ENCODE results near the gene GLIS2.

Gene GLIS2

DNA sequence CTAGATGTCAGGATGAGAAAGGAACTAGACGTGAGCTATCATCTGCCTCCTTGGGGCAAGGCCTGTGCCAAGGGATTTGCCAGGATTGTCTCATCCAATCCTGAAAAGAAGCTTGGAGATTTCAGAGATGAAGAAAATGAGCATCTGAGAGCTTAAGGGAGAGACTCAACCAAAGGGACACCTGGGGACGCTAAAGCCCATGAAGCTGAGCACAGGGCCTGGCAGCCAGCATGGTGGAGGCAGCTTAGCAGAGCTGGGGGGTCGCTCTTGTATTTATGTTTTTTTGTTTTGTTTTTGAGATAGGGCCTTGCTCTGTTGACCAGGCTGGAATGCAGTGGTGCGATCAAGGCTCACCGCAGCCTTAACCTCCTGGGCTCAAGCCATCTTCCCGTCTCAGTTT lies 18.4 kb upstream of the GLIS2 start:
- DNase-seq (ENCODE audit: low read depth) = no peak

DNA sequence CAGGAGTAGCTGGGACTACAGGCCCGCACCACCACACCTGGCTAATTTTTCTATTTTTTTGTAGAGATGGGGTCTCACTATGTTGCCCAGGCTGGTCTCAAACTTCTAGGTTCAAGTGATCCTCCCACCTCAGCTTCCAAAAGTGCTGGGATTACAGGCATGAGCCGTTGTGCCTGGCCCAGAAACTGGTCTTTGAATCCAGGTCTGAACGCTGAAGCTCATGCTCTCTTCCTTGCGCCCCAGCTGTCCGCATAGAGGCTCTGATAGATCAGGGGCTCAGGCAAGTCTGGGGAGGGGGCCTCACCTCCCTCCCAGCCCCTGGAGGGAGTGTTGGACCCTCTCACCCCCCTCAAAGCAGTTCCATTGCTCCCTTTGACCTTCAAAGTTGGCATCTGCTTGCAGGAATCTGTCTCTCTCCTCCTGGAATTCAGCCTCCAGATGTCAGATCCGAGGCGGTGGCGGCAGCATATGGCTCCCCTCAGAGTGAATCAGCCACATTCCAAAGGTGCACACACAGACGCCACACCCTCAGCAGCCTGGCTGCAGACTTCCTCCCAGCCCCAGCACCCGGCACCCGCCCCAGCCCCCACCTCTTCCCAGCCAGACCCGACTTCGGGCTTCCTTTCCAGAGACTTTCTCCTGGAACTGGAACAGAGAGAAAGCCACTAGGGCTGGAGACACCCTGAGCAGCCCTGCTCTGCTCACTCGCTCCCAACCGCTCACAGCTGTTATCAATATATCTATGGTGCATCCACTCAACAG lies 16.9 kb upstream of the GLIS2 start:
- no peak for DNase-seq (ENCODE audit: low read depth)

DNA sequence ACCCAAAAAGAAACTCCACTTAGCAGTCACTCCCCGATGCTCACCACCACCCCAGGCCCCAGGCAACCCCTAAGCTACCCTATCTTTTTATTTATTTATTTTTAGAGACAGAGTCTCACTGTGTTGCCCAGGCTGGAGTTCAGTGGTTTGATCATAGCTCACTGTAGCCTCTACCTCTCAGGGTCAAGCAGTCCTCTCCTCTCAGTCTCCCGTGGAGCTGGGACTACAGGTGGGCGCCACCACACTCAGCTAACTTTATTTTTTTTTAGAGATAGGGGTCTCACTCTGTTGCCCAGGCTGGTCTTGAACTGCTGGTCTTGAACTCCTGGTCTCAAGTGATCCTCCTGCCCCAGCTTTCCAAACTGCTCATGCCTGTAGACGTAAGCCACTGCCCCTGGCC lies 14.7 kb upstream of the GLIS2 start:
- no peak for DNase-seq (ENCODE audit: low read depth)

DNA sequence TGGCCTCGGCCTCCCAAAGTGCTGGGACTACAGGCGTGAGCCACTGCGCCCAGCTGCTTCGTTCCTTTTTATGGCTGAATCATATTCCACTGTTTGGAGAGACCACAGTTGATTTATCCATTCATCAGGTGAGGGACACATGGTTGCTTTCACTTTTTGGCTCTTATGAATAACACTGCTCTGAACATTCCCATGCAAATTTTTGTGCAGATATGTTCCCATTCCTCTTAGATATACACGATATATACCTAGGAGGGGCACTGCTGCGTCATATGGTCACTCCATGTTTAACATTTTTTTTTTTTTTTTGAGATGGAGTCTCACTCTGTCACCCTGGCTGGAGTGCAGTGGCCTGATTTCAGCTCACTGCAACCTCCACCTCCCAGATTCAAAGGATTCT lies 13.9 kb upstream of the GLIS2 start:
- DNase-seq (ENCODE audit: low read depth) = no peak

DNA sequence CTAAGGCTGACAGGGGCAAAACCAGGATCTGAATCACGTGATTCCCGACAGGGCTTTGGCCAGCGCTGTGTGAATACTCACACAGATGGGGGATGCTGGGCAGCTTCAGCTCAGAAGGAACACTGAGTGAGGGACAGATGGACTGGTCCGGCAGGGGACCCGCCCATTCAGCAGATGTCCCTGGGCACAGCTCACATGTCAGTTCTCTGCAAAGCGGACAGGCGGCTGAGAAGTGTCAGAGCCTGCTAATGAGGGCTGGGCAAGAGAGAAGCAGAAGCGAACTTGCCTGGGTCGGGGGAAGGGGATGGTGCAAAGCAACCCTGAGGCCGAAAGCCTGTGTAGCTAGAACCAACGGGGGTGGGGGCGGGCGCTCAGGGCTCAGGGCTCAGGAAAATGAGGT lies 11.9 kb upstream of the GLIS2 start:
- DNase-seq (ENCODE audit: low read depth) = no peak

DNA sequence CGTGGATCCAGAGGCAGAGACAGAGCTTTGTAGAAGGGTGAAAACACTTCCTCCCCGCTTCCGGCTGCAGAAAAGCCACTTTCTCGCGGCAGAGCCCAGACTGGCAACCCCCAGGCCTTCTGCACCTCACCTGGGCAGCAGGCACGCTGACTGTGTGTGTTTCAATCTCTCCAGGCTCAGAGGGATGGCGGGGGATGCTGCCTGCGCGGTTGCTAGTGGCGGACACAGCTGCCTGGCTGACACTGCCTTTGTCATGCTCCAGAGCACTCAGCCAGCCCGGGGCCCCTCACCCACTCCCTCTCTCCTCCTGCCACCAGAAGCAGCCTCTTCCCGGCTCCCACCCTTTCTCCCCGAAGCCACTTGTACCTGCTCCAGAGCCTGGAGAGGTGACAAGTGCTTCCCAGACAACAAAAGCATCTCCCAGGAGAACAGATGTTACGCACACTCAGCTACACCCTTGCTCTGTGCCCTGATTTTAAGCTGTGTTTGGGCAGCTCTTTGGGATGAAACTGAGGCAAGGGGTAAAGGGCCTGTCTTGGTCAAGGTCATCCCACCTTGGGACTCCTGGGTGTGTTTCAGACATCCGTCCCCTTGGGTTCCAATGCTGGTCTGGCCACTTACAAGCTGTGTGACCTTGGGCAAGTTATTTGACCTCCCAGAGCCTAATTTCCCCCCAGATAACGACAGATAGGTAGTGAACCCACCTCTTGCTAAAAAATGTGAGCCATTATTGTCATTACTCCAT lies 9.2 kb upstream of the GLIS2 start:
- DNase-seq (ENCODE audit: low read depth) = peak; percentile 22

DNA sequence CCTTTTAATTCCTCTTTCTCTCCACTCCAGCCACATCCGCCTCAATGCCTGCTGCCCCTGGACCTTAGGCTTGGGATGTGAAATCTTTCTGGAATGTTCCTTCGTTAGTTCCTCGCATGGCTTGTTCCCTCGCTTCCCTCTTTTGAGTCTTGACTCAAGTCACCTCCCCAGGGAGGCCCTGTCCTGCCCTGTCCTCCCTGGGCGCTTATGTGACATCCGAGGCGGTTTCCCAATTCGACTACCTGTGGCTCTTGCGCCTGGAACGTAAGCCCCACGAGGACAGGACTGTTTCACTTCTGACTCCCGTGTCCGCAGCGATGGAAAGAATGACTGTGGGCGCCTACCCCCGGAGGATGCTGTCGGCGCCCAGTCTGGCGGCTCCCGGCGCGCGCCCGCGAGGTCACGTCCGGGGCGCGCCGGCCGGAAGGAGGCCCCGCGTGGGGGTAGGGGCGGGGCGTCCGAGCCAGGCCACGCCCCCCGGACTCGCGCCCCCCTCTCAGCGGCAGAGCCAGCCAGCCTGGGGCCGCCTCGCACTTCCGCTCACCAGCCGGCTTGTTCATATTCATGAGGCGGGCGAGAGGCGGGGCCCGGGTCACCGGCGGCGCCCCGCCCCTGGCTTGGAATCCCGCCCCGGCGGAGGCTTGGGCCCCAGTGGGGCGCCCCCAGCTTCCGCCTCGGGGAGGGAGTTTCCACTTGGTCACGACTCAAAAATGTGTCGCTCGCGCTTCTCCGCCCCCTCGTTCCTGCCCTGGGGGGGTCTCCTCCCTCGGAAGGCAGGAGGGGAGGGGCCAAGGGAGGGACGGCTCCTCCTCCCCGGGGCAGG lies 8.4 kb upstream of the GLIS2 start:
- peak; percentile 95 for DNase-seq (ENCODE audit: low read depth)

DNA sequence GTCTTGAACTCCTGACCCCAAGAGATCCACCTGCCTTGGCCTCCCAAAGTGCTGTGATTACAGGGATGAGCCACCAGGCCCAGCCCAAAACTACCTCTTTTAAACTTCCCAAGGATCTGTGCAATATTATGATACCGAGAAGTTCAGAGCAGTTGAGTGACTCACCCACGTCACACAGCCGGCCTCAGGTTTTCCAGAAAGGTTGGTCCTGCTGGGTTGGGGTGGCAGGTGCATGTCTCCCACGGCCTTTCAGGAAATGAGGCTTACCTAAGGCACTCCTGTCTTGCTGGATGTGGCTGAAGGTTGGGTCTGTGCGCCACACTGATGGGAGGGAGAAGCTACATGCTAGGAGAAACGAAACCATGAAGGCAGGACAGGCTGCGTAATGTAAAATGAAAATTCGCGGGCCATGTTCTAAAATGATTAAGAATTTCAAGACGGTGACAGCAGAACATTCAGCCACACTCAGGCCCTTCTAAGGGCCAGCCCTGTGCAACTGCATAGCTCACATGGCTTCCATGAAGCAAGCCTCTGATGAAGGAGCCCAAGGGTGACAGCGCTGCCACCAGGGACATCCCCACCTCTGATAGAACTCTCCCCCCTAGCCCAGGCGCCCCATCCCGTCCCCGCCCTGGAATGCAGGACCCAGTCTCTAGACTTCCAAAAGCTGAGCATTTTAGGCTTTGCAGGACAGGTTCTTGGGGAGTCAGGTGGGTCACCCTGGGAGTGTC lies 6.6 kb upstream of the GLIS2 start:
- no peak for DNase-seq (ENCODE audit: low read depth)

DNA sequence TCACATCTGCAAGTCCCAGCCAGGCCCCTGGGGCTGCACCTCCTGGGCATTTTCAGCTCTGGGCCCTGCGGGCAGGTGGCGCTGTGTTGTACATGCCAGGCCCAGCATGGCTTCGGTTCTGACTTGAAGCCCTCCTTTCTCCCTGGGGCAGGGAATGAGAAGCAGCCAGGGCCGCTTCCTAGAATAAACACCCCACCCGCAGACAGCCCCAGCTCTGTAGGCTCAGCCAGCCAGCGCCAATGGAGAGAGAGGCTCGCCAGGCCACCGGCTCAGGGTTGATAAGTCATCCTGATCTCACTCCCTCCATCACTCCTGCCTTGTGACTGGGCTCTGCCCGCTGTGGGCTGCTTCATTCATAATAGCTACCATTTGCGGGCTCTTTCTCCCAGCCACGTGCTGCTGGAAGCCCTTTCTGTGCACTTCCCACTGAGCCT lies 6.0 kb upstream of the GLIS2 start:
- peak; percentile 35 for DNase-seq (ENCODE audit: low read depth)

DNA sequence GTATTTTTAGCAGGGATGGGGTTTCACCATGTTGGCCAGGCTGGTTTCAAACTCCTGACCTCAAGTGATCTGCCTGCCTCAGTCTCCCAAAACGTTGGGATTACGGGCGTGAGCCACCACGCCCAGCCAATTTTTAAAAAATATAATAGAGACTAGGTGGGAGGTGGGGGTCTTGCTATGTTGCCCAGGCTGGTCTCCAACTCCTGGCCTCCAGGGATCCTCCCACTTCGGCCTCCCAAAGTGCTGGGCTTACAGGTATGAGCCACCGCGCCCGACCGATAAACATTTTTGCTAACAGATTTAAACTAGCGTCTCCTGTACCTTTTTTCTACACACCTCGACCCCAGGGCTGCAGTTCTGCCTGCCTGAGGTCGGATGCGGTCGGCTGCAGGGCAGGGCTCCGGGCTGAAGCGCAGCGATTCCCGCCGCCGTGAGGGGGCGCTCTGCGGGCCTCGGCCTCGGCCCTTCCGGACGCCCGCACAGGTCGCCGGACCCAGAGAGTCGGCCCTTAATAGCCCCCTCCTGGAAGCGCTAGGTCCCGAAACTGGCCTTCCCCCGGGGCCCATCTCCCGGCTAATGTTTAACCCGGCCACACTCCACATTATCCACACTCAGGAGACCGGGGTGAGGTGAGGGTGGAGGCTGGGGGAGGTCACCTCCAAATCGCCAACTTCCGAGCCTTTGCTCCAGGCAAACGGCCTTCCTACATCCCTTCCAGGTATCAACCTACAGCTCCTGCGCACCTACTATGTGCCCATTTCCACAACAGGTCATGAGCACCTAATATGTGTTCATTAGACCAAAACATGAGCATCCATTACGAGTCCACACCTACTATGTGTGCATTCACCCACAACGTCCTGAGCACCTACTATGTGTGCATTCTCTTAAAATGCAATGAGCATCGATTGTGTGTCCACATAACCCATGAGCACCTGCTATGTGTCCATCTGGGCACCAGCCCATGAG lies 2.0 kb upstream of the GLIS2 start:
- DNase-seq (ENCODE audit: low read depth) = no peak

DNA sequence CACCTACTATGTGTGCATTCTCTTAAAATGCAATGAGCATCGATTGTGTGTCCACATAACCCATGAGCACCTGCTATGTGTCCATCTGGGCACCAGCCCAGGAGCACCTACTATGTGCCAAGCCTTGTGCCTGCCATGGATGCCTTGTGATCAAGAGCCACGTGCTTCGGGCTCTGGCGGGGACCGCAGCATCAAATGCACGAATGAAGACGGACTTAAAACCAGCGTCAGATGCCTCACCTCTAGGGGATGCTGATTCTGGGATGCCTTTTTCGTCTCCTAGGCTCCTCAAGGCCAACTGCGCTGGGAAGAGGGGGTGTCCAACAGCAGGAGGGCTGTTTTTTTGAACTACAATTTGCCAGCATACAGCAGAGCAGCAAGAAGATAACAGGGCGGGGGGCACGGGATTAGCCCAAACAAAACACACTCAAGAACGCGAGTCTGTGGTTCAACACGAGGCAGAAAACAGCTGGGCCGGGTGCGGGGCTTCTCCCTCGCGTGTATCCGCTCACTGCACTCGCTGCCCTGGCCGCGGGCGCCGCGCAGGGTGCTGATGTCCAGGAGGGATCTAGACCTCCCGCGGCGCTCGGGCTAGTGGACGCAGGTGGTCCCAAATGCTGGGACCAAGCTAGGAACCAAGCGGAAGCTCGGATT lies 1.2 kb upstream of the GLIS2 start:
- no peak for DNase-seq (ENCODE audit: low read depth)

DNA sequence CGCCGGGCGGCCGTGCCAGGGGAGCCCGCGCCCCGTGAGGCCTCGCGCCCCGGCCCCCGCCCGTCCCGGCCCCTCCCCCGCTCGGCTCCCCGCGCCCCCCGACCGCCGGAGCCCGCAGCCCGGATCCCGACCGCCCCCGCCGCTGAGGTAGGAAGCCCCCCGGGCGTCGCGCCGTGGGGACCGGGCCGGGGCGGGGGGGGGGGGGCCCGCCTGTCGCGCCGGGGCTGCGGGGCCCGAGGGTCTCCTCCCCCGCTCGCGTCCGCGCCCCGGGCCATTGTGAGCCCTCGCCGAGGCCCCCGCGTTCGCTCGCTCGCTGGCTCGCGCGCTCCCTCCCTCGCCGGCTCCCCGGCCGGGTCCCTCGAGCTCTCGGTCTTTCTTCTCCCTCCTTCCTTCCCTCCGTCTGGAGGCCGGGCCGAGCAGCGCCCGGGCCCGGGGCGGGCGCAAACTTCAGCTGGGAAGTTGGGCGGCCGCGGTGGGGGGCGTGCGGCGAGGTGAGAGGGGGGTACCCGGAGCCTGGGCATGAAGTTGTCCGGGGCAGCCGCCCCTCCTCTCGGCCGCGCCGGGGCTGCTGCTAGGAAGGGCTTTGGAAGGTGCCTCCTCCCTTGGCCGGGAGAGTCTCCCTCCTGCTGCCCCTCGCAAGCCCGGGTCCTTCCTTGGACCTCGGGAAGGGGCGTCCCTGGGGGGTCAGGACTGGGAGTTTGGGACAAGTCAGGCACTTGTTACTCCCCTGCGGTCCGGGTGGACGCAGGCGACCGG lies 419 bp downstream of the GLIS2 start:
- no peak for DNase-seq (ENCODE audit: low read depth)

DNA sequence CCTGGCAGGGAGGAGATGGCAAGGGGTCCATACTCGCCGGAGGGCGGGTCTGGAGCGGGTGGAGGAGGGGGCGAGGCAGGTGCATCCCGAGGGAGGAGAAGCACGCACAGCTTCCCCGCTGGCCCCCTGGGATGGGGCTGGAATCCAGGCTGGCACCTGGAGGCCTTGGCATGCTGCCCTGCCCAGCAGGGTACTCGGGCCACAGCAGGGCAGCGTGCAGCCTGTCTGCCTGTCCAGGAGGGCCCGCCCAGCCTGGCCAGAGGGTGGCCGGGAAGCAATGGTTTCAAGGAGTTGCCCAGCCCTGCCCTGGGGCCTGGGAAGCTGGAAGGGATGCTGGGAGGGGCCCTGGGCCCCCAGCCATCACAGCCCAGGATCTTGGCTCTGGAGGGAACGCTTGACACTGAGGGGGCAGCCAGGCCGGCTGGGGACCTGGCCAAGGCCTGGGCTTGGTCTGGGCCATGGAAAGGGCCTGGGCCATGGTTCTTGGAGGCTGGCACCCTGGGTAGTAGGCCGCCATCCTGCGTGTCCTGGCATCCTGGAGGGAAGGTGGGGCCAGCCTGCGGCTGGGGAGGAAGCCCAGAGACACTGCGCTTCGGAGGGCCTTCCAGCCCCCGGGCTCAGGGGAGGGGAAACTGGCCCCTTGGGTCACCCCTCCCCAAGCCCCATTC lies 1.1 kb downstream of the GLIS2 start:
- DNase-seq (ENCODE audit: low read depth) = no peak

DNA sequence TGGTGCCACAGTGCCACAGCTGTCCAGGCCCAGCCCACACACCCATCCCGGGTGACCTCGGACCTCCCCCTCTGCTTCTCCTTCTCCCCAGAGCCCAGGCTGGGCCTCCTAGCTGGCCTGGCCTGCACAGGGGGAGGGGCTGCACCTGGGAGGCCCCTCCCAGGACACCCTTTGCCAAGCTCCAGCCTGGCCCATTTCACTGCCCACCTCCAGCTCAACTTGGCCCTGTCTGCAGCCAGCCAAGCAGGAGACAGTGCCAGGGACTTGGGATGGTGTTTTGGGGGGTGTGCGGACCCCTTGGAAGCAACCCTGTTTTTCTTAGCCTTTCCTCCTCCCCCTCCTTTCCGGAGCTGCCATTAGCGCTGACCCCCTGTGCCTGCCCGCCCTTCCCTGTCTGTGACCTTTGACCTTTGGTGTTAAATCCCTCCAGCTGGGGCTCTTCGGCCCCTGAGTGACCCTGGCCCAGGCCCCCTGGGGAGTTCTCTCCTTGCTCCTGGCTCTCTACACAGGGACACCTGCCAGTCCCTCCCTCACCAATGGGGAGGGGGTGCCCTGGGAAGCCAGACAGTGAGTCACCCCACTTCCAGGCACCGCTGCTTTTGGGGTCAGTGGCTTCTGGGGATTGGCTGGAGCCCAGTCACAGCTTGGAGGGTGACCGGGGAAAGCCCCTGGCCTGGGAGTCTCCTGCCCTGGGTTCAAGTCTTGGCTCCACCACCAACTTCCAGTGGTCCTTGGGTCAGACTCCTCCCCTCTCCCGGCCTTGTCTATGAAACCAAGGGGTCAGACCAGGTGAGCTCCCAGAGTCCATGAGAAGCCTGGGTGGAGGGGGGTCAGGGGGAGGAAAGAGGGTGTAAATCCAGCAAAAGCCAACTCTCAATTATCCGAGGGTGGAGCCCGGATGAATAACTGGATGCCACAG lies 1.9 kb downstream of the GLIS2 start:
- DNase-seq (ENCODE audit: low read depth) = no peak

DNA sequence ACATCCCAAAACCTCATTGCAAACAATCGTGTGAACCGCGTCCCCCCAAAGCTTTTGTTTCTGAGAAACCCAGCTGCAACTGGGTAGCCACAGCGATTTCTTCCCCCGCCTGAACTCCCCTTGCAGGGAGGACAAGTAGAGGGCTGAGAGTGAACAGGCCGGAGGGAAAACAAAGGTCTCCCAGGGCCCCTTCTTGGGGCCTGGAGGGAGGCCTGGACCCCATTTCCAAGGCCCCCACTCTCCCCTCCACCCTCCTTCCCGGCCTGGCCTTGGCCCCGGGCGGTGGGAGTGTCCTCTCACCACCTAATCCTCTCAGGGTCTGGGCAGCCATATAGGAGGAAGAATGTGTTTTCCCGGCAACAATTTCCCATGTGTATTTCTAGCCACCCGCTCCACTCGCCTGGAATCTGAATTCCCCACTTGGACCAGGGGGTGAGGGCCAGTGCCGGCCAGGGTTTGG lies 2.6 kb downstream of the GLIS2 start:
- DNase-seq (ENCODE audit: low read depth) = no peak

DNA sequence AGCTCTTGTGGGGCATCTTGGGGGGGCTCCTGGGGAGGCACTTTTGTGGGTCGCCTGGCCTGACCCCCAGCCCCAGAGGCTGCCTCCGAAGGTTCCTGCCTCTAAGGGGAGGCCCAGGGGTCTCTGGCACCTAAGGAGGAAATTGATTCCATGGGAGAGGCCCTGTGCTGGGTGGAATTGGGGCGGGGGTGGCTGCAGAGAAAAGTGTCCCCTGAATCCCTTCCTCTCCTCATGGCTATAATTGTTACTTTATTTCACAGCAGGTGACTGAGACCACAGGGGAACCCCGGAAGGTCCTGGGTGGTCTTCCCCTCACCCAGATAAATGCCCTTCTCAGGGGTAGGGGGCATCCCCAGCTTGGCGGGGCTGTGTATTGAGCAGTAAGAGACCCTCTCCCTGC lies 3.1 kb downstream of the GLIS2 start:
- no peak for DNase-seq (ENCODE audit: low read depth)

Measured in T follicular helper cell (primary cell).